ENCODE data around the gene ZFHX3.
"Not testable (repeated sequence)": the region's sequence is repeated elsewhere in the genome, so short reads cannot be mapped to it uniquely, and the experiment has no call there.

The ZFHX3 gene

DNA sequence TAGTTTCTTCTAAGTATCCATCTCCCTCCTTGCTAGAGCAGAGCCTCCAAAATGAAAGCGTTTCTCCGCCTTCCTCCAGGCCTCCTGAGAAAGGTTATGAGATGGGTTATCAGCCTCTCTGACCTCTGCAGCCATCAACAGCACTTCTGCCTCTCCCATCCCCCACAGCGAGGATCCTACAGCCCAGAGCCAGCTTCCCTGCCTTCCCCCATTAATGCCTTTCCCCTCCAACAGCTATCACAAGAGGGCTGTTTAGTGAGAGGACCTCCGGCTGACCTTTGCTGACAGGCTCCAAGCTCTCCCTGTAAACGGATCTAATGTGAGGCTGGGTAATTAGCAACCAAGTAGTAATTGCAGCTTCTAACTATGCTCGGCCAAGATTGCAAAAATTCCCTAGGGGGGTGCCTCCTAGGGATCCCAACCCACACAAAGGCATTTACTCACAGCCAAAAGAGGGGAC lies 55.8 kb downstream of the ZFHX3 start:
- DNase-seq, result no peak

- DNase-seq, result no peak
Measured at GRCh38 chr16:72991644-72992043, 56.3 kb downstream of the ZFHX3 start.

GRCh38 chr16:72991211-72991610 lies 56.7 kb downstream of the ZFHX3 start:
- DNase-seq, result no peak

DNA sequence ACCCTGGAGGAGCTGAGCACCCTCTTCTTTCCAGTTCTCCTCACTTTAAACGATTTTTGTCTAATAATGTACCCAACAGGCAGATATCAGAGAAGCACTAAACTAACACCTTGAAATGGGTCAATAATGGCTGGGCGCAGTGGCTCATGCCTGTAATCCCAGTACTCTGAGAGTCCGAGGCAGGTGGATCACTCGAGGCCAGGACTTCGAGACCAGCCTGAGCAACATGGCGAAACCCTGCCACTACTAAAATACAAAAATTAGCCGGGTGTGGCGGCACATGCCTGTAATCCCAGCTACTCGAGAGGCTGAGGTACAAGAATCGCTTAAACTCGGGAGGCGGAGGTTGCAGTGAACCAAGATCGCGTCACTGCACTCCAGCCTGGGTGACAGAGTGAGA lies 57.4 kb downstream of the ZFHX3 start:
- DNase-seq, result no peak

- DNase-seq, result no peak
Measured at GRCh38 chr16:72989579-72990551, 58.1 kb downstream of the ZFHX3 start.

GRCh38 chr16:72989203-72989578 lies 58.7 kb downstream of the ZFHX3 start:
- not testable (repeated sequence) for DNase-seq

- DNase-seq, result no peak
Measured at GRCh38 chr16:72988569-72988968, 59.4 kb downstream of the ZFHX3 start.

- DNase-seq, result no peak
Measured at GRCh38 chr16:72987480-72987901, 60.4 kb downstream of the ZFHX3 start.

DNA sequence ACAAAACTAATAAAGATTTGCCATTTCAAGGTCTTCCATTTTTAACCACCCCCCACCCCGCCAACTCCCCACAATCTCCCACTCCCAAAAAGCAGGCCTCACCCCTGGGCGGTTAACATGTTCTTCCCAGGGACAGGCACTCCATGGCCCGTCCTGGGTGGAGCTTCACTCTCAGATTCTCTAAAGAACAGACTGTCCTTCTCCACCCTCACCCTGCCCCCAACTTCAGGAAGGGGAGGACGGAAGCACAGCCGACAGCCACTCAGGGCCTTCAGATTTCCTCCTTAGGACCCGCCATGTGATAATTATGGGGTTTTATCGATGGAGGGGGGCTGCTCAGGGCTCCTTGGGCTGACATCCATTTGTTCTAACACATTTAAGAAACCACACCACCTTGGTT lies 61.9 kb downstream of the ZFHX3 start:
- DNase-seq, result no peak

GRCh38 chr16:72985148-72985941 lies 62.6 kb downstream of the ZFHX3 start:
- no peak for DNase-seq

DNA sequence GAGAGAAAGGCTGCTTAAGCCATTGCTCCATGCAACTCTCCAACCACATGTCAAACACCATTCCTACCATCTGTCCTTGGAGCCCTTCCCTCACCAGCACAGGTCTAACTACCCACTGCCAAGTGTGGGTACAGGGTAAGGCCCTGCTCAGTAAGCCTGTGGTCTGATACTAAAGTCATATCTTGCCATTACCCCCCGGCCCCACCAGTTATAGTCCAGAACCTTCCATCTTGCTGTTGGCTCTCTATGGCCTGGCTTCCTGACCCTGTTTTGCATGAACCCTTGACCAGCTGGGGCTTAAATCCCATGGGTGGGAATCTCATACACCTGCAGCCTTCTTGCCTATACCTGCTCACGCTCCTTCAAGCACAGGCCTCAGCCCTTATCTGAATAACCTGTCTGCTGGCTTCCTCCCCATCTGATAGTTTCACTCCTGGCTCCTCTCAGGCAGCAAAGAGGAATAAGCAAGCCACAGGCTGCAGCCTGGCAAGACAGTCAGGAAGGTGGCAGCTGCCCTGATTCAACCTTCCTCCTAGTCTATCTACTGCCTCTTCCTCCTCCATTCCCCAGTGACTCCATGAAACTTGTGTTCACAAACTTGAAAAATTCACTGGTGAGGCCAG lies 64.1 kb downstream of the ZFHX3 start:
- no peak for DNase-seq

DNA sequence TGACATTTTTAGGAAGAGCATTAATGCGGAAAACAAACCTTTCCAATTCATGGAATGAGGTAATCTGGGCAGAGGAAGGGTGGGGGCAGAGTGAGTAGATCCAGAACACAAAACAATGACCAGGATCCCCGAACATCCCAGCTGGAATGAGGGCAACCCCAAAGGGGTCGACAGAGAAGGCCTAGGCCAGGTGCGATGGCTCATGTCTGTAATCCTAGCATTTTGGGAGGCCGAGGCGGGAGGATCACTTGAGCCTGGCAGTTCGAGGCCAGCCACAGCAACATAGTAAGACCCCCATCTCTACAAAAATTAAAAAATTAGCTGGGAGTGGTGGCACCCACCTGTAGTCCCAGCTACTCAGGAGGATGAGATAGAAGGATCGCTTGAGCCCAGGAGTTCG lies 64.7 kb downstream of the ZFHX3 start:
- no peak for DNase-seq

GRCh38 chr16:72979974-72980373 lies 68.0 kb downstream of the ZFHX3 start:
- DNase-seq, result no peak

DNA sequence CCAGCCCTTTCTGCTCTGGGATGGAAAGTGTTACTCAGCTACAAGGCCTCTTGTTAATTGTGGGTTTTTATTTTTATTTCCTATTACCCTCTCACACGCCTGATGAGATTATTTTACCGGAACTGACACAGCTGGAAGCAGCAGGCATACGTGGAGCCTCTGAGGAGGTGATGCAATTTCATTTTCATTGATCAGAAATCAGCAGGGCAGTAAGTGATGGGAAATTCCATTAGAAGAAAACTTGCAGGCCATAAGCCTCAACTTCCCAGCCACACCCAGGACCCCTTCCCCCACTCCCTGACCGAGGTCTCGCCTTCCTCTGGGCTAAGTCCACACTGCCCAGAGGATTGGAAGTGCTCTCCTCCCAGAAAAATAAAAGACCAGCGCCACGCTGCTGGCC lies 69.7 kb downstream of the ZFHX3 start:
- DNase-seq, result no peak

GRCh38 chr16:72977127-72977526 lies 70.8 kb downstream of the ZFHX3 start:
- no peak for DNase-seq

GRCh38 chr16:72976438-72977064 lies 71.4 kb downstream of the ZFHX3 start:
- no peak for DNase-seq

DNA sequence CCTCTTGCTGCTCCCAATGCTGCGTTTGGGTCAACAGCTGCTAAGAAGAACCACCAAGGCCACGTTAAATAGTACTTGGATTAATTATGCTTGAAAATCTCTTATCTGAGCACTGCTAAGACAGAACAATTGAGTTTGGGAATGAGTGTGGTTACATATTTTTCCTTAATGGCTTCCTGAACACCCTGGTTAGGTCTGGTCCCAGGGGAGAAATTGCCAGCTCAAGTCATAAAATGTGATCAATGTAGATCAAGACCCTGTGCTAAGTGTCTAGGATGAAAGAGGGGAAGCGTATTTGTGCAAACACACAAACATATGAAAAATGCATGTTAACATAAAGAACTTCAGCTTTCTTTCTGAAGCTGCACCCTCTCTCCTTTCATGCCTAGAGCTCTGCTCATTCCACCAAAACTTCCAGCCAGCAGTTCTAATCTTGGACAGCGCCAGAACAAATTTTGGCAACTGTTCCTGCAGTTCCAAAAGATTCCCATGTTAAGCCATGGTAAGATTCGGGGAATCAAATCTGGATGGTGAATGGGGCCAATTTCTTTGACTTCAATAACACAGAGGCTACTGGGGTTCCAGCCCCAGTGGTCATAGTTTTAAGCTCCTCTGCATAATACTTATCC lies 72.0 kb downstream of the ZFHX3 start:
- no peak for DNase-seq

DNA sequence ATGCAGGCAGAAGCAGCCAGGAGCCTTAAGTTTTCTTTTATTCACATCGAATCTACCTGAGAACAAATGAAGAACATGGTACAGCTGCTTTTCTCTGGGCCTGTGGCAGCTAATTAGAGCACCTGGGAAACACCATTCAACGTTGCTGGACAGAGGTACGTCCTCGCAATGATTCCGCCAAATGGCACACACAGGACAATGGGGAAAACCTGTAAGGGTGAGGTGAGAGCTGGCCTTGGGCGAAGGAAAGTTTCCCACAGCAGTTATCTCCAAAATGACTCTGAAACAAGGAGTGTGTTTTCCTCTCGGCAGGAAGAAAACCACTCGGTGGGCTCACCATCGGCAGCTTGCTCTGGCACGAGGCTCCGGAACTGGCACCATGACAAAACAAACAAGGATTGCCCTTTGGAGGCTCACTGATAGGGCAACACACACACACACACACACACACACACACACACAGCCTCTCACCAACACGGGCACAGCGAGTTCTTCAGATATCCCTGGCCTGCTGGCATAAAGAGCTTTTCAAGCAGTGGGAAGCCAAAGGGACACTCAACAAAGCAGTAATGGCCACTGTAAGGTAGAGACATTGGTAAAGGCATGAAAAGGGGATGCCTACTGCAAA lies 73.7 kb downstream of the ZFHX3 start:
- no peak for DNase-seq

DNA sequence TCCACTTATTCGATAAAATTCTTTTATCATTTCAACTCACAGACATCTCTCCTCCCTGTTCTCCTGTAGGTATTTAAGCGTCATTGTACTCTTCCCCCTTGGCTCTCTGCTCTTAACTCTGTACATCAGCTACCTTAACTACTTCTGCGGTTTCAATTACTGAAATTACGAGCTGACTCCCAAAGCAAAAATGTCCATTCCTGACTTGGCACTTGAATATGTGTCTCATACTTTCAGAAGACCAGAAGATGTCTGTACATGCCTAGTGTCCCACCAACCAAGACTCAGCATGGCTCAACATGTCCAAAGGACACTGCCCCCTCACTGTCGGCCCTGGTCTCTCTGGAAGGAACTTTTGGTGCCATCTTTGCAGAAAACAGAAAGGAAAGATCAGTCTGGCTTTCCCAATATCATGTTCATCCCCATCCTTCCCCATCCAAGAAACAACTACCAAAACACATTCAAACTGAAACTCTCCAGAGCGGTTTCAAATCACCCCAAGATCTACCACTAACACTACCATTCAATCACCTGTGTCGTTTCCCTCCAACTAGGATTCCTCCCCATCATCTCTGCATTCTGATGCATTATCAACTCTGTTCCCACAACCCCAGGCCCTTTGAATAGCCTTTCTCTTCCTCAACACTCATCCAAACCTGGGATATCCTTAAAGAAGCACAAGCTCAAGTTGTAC lies 74.9 kb downstream of the ZFHX3 start:
- no peak for DNase-seq

DNA sequence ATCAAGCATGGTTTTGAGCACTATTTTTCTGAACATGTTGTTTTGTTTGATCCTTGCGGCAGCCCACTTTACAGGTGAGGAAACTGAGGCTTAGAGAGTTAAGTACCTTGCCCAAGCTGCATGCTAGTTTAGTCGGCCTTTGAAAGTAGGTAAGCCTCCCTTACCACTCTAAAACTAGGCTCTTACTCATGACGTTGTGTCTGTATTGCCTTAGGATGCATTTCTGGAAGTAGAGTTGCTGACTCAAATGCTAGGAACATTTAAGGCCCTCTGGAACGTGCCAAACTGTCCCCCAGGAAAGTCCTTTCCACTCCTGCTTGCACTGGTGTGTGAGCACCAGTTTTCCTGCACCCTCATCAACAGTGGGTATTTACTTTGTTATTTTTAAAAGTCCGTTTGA lies 76.6 kb downstream of the ZFHX3 start:
- no peak for DNase-seq

GRCh38 chr16:72970656-72971055 lies 77.3 kb downstream of the ZFHX3 start:
- DNase-seq, result no peak

Measured in stimulated activated naive CD4-positive, alpha-beta T cell (primary cell).